Colon (tissue), 2 donors: Measurements from ENCODE around the gene KRI1.
"Not testable (repeated sequence)": the region's sequence is repeated elsewhere in the genome, so short reads cannot be mapped to it uniquely, and the experiment has no call there.

Source experiments
- FAIRE-seq: peaks from 2 replicates; lab custom pipeline; 2012; peaks lifted over from hg19 to GRCh38; lab: Jason Lieb, UNC
- donor health status: control.
- donor health status: control.

The KRI1 gene

DNA sequence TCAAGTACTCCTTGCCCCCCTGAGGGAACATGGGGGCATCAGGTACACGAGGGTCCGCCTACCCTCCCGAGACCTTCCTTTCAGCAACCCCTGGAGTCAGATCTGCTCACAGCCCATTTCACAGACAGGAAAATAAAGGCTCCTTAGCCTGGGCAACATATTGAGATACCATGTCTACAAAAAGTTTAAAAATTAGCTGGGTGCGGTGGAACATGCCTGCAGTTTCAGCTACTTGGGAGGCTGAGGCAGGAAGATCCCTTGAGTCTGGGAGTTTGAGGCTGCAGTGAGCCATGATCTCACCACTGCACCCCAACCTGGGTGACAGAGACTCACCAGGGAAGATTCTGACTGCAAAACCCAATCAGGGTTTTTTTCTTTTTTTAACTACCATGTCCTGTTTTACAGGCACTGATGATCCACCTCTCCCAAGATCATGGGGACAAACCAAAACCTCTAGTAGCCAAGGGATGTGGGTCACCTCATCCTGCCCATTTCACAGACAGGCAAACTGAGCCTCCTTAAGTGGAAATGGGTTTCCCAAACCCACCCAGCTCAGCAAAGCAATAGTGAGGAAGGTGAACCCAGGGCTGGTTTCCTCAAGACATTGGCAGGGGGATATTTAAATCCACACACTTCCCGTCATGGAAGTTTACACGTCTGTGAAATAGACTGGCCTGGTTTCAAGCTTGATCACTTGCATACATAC is 9.4 kb upstream of the KRI1 start:
- no peak for FAIRE-seq

DNA sequence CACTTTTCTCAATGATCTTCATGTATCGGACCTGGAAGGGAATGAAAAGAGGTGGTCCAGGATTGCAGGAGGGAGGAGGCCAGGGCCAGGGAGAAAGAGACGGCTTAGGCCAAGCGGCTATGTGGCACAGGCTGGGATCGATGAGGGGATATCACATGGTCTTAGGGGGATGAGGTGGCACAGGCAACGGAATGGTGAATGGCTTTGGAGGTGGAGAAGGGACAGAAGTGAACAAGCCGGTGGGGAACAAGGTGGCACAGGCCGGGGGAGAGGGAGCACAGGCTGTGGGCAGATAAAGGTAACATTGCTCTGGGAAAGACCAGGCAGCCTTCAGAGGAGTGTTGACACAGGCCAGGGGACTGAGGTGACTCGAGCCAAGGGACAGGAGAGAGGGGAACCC is 8.7 kb upstream of the KRI1 start:
- no peak for FAIRE-seq

DNA sequence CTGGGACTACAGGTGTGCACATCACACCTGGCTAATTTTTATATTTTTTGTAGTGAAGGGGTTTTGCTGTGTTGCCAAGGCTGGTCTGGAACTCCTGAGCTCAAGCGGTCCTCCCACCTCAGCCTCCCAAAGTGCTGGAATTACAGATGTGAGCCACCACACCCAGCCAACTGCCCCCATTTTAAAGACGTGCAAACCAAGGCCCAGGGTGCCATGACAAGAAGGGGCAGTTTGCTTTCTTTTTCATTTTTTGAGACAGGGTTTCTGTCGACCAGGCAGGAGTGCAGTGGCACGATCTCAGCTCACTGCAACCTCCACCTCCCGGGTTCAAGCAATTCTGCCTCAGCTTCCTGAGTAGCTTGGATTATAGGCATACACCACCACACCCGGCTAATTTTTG is 8.0 kb upstream of the KRI1 start:
- FAIRE-seq: not testable (repeated sequence)

DNA sequence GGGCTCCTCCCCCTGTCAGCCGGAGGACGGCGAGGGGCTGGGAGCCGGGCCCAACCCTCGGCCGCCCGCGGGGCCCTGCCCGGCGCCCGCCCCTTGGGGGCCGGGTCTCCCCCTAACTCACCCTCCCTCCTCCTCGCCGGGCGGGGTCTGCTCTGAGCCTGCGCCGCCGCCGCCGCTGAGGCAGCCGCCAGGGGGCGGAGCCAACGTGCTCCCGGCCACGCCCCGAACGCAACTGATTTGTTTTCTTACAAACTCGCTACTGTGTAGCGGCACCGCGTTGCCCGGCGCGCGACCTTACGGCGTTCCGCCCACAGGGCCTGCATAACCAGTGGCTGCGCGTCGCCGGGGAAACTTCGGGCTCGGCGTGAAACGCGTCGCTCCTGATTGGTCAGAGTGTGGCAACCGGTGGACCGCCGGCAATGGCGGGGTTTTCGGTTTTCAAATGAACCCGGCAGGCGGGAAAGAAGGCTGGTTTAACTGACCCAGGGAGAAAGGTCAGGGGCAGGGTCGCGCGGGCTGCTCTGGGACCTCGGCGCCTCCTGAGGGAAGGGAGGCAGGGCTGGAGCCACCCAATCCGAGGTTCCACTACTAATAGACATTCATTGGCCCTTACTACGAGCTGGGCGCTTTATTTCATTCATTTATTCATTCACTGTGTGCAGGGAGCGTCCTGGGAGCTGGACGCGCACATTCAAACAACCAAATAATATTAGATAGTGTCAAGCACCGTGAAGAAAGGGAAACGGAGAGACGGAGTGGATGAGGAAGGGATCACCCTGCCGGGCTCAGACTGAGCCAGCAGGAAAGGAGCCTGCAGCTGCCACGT is 3.2 kb upstream of the KRI1 start, which contains the start of gene CDKN2D:
Gene CDKN2D (minus strand): TSS at position 154 of the 826 bp plus-strand sequence. CDS start 326 bp downstream, outside the sequence.
- FAIRE-seq: no peak

DNA sequence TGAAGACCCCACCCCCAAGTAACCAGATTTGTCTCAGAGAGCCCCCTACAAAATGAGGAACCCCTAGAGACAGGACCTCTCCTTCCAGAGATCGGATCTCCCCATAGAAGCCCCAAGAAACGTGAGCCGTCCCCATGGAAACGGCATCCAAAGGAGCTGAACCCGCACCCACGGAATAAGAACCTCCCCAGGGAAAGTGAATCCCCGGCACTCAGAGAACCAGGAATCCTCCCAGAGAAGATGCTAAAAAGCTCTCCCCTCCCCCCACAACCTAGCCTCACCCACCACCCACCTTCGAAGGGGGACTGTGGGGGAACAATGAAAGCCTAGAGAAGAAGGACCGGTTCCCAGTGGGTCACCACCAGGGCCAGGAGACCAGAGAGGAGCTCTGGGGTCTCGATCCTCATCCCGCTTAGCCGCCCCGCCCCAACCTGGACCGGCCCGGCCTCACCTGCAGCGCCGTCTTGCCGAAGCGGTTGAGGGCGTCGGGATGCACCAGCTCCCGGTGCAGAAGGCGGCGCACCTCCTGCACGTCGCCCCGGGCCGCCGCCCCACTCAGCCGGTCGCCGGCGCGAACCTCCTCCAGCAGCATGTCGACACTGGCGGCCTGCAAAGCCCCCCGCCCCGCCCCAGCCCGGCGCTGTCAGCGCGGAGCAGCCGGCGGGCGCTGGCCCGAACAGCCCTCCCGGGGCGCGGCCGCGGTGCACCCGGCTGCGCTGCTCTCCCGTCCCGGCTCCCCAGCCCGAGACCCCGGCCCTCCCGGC is 2.4 kb upstream of the KRI1 start:
- FAIRE-seq: no peak

DNA sequence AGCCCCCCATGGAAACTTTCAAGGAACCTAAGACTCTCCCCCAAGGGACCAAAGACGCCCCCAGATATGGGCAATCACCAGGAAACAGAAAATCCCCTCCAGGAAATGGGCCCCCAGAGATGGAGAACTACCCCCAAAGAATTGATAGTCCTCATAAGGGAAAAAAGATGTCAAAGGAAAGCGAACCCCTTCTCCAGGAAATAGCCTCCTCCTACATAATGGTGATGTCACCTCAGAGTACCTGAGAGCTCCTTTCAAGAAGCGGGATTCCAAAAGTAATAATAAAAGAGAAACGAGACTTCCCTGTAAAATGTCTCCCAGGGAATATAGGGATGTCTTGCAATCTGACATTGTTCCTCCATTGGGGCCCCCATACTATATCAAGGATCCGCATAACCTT is 1.8 kb upstream of the KRI1 start:
- no peak for FAIRE-seq

DNA sequence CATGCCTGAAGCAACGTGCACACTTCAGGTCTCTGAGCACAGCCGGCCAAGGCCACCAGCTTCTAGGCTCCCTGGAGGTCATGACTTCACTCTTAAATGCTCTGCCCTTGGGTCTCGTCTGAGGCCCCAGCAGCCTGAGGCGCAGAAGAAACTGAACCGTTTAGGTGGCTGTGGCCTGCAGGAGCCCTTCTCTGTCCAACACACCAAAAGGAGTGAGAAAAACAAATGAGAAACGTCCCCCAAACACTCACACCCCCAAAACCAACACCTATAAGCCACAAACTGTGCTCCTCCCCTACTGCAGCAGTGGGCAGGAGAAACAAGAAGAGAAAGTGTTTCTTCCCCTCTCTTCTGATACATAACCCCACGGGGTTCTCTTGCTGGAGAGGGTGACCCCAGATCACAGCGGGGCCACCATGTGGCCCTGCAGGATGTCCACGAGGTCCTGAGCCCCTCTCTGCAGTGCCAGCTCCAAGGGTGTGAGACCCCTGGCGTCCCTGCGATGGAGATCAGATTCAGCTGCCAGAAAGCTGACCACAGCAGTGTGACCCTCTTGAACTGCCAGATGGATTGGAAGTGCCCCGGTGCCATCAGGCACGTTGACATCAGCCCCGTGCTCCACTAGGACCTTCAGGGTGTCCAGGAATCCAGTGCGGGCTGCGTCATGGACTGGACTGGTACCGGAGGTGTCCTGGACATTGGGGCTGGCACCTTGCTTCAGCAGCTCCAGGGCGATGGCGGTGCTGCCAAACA is 1.0 kb upstream of the KRI1 start:
- FAIRE-seq: no peak

DNA sequence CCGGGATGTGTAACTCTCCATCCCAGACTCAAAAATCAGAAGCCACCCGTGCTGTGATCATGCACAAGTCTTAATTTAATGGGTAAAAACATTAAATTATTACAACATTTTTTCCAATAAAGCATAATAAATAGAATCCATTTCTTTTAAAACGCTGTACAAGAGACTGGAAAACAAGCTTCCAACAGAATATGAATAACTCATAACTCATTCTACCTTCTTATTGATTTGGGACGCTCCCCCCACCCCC is 523 bp upstream of the KRI1 start:
- no peak for FAIRE-seq

DNA sequence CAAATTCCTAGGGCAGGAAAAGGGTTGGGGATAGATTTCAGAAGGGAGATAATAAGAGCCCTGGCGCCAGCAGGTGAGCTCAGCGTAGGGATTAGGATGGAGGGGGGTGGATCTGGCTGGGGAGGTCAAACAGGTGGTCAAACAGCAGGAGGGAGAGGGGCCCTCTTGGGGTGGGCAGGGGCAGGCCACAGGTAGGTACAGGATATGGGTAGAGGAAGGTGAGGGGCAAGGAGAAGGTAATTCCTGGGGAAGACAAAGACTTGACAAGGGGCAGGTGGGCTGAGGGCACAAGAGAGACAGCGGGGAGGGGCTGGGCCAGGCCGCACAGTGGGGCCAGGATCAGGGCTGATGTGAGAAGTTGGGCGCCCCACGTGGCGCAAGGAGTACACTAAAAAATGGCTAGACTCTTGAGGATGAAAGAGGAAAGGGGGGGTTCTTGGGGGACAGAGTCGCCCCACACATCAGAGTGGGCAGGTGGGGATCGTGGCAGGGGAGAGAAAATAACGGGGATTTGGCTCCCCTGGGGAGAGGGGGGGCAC is 713 bp downstream of the KRI1 start:
- FAIRE-seq: no peak

DNA sequence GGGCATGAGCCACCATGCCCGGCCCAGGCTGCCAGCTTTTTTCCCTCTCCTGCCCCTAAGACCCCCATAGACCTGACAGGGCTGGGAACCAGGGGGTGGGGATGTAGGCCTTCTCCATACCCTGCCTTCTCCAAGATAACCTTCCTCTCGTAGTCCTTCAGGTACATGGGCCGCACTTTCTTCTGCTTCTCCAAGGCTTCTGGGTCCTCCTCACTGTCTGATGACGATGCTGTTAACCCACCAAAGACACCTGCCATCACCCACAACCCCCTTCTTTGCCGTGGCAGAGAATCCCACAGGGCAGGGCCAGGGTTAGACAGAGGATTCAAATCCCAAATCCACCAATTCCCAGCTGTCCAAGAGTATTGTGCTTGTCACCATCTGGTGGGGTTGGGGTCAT is 3.2 kb downstream of the KRI1 start:
- no peak for FAIRE-seq

DNA sequence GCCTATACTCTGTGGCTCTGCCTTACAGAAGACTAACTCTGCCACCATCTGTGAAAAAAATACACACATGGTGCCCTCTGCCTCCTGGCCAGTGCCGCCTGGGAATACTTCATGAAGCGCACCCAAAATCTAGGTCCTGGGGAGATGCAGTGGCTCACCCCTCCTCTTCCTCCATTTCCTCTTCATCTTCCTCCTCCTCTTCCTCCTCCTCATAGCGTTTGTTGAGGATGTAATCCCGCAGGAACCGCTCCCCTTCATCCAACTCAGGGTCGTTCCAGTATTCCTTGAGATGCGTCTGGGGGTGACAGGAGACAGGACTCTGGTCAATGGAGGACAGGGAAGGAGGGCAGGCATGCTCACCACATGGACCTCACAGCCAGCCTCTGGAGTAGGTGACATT is 5.7 kb downstream of the KRI1 start:
- FAIRE-seq: no peak

DNA sequence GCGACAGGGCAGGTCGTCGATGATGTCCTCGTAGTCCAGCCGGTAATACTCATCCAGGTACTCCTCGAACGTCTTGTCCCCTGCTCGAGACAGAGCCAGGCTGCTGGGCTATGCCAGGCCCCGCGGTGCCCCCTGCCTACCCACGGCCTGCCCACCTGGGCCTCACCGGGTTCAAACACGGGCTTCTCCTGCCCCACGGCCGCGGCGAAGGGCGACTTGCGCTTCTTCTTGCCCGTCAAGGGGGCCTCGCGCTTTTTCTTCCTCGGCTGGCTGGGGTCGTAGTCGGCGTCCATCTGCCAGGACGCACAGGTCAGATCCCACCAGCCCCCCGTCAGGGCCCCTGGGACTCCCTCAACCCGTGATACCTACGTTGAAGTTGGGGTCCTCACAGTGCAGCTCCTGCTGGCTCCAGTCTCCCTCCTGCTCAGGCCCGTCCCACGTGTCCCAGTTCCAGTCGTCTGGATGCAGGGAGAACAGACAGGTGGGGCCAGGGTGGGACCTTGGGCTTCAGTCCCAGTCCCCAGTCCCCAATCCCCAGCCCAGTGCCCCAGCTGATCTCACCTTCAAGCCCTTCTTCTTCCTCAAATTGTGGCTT is 8.1 kb downstream of the KRI1 start:
- no peak for FAIRE-seq

DNA sequence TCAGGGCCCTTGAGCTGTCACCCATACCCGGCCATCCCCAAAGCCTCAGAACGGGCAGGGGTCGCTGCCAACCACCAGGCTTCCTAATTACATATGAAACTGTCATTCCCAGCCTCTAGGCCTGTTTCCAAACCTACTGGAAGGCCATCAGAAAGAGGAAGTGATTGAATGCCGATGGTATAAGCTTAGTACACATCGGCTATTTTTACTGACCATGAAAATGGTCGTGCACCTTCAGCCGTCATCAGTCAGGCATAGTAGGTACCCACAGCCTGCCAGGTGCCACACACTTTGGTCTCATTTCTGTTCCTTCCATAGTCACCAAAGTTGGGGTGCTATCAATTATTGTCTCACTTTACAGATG is 10.2 kb downstream of the KRI1 start:
- FAIRE-seq: no peak

DNA sequence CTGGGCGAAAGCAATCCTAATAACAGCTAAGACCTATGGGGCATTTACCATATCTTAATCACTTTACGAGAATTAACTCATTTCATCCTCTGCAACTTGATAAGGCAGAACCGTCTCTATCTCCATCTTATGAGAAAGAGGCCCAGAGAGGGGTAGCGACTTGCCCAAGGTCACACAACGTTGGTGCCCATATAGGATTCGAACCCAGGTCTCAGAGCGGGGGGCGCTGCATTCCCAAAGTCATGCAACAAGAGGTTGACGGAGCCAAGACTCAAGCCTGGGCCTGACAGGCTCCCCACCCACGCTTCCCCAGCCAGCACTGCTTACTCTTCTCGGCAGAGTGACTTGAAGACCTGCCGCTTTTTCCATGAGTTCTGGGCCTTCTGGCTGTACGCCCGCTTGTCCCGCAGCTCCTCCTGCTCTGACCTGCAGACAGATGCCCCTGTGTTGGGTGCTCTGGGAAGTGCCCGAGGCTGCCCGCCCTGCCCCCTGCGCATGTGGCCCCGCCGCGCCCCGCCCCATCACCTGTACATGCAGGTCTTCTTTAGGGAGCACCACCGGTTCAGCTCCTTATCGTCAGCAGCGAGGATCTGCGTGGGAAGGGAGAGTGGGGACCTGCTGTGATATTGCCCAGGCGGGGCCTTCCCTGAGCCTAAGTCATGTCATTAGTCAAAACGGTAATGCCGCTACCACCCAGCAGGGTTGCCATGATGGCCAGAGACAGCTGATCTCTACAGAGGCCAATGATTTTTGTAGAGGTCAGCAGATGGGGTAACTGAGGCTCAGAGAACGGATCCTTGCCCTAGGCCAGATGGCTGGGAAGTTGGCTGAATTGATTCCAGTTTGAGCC is 10.8 kb downstream of the KRI1 start:
- FAIRE-seq: no peak

DNA sequence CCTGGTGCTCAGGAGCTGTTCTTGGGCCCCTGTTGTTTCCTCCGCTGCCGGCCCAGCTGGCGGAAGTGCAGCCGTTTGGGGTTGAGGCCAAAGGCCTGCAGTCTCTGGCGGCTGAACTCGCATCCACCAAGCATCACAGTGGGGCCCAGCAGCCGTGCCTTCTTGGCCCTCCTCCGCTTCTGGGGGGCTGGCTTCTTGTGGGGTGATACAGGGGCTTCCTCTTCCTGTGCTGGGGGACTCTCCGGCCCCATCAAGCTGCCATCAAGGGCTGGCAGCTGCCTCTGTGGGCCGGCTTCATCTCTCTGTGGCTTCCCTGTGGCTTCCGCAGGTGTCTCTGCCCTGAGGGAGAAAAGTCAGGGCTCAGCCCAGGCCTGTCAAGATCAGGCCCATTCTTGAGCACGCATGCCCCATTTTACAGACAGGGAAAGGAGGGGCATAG is 11.8 kb downstream of the KRI1 start:
- no peak for FAIRE-seq

DNA sequence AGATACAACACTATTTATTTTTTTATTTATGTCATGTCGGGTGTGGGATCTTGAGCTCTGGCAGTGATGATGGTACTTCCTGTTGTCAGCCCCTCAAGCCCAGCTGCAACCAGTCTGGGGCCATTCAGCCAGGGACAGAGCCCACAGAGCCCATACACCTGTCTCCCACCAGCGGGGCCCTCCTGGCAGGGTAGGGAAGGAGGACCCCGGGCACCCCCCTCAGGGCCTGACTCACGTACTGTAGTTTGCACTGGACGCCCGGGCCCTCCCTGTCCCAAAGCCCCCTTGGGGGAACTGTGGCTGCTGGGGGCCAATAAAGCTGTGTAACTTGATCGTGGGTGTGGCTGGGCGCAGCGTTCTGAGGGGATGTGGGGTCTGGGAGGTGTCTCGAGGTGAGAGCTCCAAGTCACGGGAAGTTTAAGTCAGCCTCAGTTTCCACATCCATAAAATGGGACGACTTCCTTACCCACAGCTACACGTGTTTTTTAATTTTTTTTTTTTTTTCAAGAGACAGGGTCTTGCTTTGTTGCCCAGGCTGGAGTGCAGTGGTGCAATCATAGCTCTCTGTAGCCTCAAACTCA is 12.6 kb downstream of the KRI1 start:
- no peak for FAIRE-seq

DNA sequence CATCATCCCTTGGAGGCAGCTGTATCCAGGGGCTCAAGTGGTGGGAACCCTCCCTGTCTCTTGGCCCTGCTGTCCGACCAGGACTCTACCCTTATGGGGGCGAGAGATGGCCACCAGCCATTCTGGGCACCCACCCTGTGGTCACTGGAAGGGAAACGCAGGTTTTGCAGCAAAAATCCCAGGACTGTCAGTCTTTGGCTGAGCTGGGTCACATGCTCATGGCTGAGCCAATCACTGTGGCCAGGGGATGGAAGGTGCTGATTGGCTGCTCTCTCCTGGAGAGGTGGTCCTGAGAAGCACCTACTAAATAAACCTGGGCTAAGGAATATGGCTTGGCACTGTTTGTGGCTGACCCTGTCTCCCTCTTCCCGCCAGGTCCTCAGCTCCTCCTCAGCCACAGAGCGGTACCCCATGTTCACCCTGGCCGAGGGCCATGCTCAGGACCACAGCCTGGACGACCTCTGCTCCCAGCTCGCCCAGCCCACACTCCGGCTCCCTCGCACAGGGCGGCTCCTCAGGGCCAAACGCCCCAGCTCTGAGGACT is 13.2 kb downstream of the KRI1 start:
- FAIRE-seq: no peak

DNA sequence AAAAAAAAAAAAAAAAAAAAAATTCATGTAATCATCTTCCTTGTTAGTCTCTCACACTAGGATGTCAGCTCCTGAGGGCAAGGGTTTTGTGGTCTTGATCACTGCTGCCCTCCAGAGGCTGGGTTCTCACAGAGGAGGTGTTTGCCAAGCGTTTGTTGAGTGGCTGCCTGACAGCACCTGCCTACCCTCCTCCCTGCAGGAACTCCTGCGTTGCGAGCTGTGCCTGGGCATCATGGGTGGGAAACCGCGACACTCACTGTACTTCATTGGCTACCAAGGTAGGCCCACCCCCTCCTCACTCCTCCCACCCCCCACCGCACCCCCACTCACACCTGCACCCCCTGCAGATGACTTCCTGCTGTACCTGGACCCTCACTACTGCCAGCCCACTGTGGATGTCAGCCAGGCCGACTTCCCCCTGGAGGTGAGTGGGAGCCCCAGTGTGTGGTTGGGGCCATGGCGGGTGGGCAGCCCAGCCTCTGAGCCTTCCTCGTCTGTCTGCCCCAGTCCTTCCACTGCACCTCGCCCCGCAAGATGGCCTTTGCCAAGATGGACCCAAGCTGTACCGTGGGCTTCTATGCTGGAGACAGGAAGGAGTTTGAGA is 14.0 kb downstream of the KRI1 start:
- no peak for FAIRE-seq

DNA sequence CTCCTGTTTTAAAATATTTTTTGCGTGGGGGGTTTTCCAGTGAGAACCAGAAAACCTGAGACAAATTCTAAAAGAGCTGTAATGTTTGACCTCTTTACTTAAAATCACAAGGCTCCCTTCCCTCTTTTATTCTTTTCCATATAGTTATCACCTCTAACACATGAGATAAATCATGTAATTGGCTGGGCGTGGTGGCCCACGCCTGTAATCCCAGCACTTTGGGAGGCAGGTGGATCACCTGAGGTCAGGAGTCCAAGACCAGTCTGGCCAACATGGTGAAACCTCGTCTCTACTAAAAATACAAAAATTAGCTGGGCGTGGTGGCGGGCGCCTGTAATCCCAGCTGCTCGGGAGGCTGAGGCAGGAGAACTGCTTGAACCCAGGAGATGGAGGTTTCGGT is 14.8 kb downstream of the KRI1 start:
- FAIRE-seq: not testable (repeated sequence)

DNA sequence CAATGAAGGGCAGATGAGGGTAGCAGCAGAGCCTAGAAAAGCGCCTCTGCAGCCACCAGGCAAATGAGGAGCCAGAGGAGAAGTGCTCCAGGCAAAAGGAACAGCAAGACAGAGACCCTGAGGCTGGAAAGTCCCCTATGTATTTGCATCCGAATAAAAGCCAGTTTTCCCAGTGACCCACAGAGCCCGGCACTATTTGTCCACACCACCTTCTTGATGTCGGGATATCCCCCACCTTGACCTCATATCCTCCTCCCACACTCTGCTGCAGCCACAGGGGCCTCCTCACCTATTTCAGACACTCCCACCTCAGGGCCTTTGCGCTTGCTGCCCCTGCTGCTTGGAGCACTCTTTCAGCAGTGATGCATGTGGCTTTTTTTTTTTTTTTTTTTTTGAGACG is 15.5 kb downstream of the KRI1 start:
- no peak for FAIRE-seq
